GM18498 (cell line): ENCODE data around the gene EEF1A2.

ENCODE experiments used
- ATAC-seq: cut with Tn5 transposase; IDR thresholded peaks from one replicate; pipeline ENCODE4 v1.9.1; 2021; ENCODE audit warnings: mild to moderate bottlenecking, moderate library complexity; ENCODE audit not compliant: unreplicated experiment

EEF1A2 gene

GRCh38 chr20:63439866-63440265, 59.0 kb downstream of the EEF1A2 start:
- no peak for ATAC-seq

GRCh38 chr20:63438121-63438520, 60.8 kb downstream of the EEF1A2 start:
- no peak for ATAC-seq
